Keratinocyte (primary cell): ENCODE measurements around the gene TMEM260. TPM values are rescaled to one million over a fixed set of nuclear protein-coding genes. Genes with fewer than 3 reads are reported as not detected.

Experiments
- DNase-seq: peaks from one replicate; pipeline ENCODE4 v3.0.0-alpha.2; 2011; ENCODE audit warnings: low read depth, missing footprints, low spot score
- FAIRE-seq: peaks from 2 replicates; lab custom pipeline; 2011; peaks lifted over from hg19 to GRCh38; lab: Jason Lieb, UNC
- H2AFZ ChIP-seq: 2 replicates; pipeline ENCODE4 v1.6.0; 2012; ENCODE audit warnings: low read length, control low read depth, inconsistent platforms; ENCODE audit not compliant: control insufficient read depth
- H3K27ac ChIP-seq: 2 replicates; pipeline ENCODE4 v1.5.1; 2011; ENCODE audit warnings: low read length; ENCODE audit not compliant: control insufficient read depth, insufficient read depth
- H3K27me3 ChIP-seq: 3 replicates; pipeline ENCODE4 v1.6.0; 2011; ENCODE audit warnings: low read length; ENCODE audit not compliant: control insufficient read depth, insufficient read depth; ENCODE audit errors: extremely low read depth
- H3K36me3 ChIP-seq, 2 experiments: 2 replicates in 1 of 2; 3 replicates in 1 of 2; pipeline ENCODE4 v1.5.1; 2011; ENCODE audit warnings: low read length in 2 of 2, mild to moderate bottlenecking in 1 of 2; ENCODE audit not compliant: control insufficient read depth in 2 of 2, insufficient read depth in 2 of 2; ENCODE audit errors: extremely low read depth in 1 of 2
- H3K4me1 ChIP-seq: 3 replicates; pipeline ENCODE4 v1.5.1; 2011; ENCODE audit warnings: low read length; ENCODE audit not compliant: control insufficient read depth, insufficient read depth; ENCODE audit errors: extremely low read depth
- H3K4me2 ChIP-seq: 3 replicates; pipeline ENCODE4 v1.6.0; 2011; ENCODE audit warnings: low read depth, low read length; ENCODE audit not compliant: control insufficient read depth, insufficient read depth; ENCODE audit errors: extremely low read depth
- H3K4me3 ChIP-seq, 3 experiments: fragments of 200-600 bp in 1 of 3; sonication (generic) in 1 of 3; 2 replicates in 2 of 3; 3 replicates in 1 of 3; pipeline ENCODE4 v1.5.1; 2011 to 2016; ENCODE audit warnings: low read length in 3 of 3, mild to moderate bottlenecking in 3 of 3, control low read depth in 2 of 3, inconsistent platforms in 1 of 3, low read depth in 1 of 3, mixed read lengths in 1 of 3, mixed run types in 1 of 3, moderate library complexity in 1 of 3; ENCODE audit not compliant: control insufficient read depth in 2 of 3, insufficient read depth in 2 of 3; ENCODE audit errors: extremely low read depth in 1 of 3
- H3K79me2 ChIP-seq: 2 replicates; pipeline ENCODE4 v1.6.0; 2012; ENCODE audit warnings: low read length; ENCODE audit not compliant: control insufficient read depth, insufficient read depth
- H3K9ac ChIP-seq: 3 replicates; pipeline ENCODE4 v1.6.0; 2011; ENCODE audit warnings: low read length; ENCODE audit not compliant: control insufficient read depth, insufficient read depth; ENCODE audit errors: extremely low read depth
- H3K9me1 ChIP-seq: 3 replicates; pipeline ENCODE4 v1.6.0; 2011; ENCODE audit warnings: low read length; ENCODE audit not compliant: control insufficient read depth, insufficient read depth; ENCODE audit errors: extremely low read depth
- H3K9me3 ChIP-seq: 2 replicates; pipeline ENCODE4 v1.5.1; 2012; ENCODE audit warnings: low read depth, low read length; ENCODE audit not compliant: control insufficient read depth
- H4K20me1 ChIP-seq: 3 replicates; pipeline ENCODE4 v1.6.0; 2011; ENCODE audit warnings: low read length; ENCODE audit not compliant: control insufficient read depth, insufficient read depth; ENCODE audit errors: extremely low read depth
- EZH2 ChIP-seq: IDR thresholded peaks from one replicate; pipeline ENCODE4 v1.6.1; 2012; ENCODE audit warnings: inconsistent platforms, mild to moderate bottlenecking, low read length, moderate library complexity
- dilution Hi-C: fragments of 300-500 bp; cut with MboI; formaldehyde crosslinking; loops from one replicate; pipeline ENCODE4 v1.7.0; 2020; ENCODE audit warnings: low sequenced_read_pairs; ENCODE audit not compliant: extremely low pct_ligation_motif_present
- polyA plus RNA-seq, 5 experiments: library from polyadenylated mRNA; depleted of rRNA in 3 of 5; stranded (reverse) in 3 of 5; stranded (forward) in 1 of 5; unstranded in 1 of 5; fragments of >200 nt; gene quantifications; 1 replicate in 1 of 5; 2 replicates in 3 of 5; 3 replicates in 1 of 5; pipeline versions ENCODE4 v1.2.1 to v1.2.3, GENCODE V29; 2011 to 2012; ENCODE audit warnings: missing spikeins in 2 of 5, low read depth in 1 of 5, low replicate concordance in 1 of 5
- TF ChIP-seq, protein P1 (sequence below), 3 experiments: IDR thresholded peaks in 1 of 3; conservative IDR thresholded peaks in 1 of 3; optimal IDR thresholded peaks in 1 of 3; 2 replicates in 2 of 3; 3 replicates in 1 of 3; pipeline versions ENCODE3 to v1.5.1; 2011; ENCODE audit warnings: low read length in 3 of 3, mild to moderate bottlenecking in 3 of 3, moderate library complexity in 2 of 3, control low read depth in 1 of 3, inconsistent platforms in 1 of 3; ENCODE audit not compliant: insufficient read depth in 2 of 3; ENCODE audit errors: extremely low read depth in 1 of 3

TMEM260 gene
- polyA plus RNA-seq, 1 donor (not counting 4 experiments of a cell fraction or from before 2014, with no cell fraction given), result 13.1 TPM

DNA sequence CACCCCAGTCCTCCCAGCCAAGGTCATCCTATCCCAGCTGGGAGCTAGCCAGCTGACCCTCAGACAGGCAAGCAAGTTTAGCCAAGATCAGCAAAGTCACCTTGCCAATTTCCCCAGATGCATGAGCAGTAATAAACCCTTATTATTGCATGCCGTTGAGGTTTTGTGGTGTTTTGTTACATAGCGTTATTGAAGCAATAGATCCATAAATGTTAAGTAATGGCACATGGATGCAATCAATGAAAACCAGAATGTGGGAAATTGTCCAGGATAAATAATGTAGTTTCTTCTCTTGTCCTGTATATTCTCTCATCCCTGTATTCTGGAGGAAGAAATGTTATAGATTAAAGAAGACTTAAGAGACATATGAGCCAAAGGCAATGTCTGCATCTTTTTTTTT lies 18.0 kb upstream of the TMEM260 start:
- no peaks in the 10 kb centered on the region for H3K9me3 ChIP-seq
- dilution Hi-C loops, result no loop called here
- H4K20me1 ChIP-seq, result no peaks in the 10 kb centered on the region
- TF ChIP-seq, protein P1, sequence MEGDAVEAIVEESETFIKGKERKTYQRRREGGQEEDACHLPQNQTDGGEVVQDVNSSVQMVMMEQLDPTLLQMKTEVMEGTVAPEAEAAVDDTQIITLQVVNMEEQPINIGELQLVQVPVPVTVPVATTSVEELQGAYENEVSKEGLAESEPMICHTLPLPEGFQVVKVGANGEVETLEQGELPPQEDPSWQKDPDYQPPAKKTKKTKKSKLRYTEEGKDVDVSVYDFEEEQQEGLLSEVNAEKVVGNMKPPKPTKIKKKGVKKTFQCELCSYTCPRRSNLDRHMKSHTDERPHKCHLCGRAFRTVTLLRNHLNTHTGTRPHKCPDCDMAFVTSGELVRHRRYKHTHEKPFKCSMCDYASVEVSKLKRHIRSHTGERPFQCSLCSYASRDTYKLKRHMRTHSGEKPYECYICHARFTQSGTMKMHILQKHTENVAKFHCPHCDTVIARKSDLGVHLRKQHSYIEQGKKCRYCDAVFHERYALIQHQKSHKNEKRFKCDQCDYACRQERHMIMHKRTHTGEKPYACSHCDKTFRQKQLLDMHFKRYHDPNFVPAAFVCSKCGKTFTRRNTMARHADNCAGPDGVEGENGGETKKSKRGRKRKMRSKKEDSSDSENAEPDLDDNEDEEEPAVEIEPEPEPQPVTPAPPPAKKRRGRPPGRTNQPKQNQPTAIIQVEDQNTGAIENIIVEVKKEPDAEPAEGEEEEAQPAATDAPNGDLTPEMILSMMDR (optimal IDR thresholded peaks at IDR 0.05 in 1 of 3, IDR thresholded peaks at IDR 0.05 in 1 of 3, conservative IDR thresholded peaks at IDR 0.05 in 1 of 3; ENCODE audit: extremely low read depth in 1 of 3, insufficient read depth in 2 of 3, low read length in 3 of 3), result no peak
- TF ChIP-seq EZH2, result no peak
- DNase-seq, result no peak
- H3K79me2 ChIP-seq, result no peaks in the 10 kb centered on the region
- H3K4me2 ChIP-seq, result no peak overlapping the region
- H3K27me3 ChIP-seq, result no peaks in the 10 kb centered on the region
- H3K9me1 ChIP-seq, result no peaks in the 10 kb centered on the region
- no peak overlapping the region for H3K4me3 ChIP-seq
- H3K9ac ChIP-seq, result no peak overlapping the region
- H3K36me3 ChIP-seq, result no peaks in the 10 kb centered on the region
- no peak overlapping the region for H2AFZ ChIP-seq
- no peak for FAIRE-seq
- H3K27ac ChIP-seq, result no peak overlapping the region
- no peaks in the 10 kb centered on the region for H3K4me1 ChIP-seq

DNA sequence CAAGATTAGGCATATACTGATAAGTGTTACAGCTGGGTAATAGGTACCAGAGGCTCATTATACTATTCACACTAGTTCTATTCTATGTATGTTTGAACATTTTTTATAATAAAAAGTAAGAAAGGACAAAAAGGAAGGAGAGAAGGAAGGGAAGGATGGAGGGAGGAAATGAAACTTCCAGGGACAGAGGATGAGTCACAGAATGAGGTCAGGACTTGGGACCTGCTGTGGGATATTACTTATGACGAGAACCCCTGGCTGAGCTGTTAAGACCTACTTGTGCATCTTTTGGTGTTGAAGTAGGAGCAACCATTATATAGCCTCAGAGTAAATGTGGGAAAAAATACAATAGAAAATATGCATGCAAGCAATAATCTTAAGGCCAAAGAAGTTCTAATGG lies 16.7 kb upstream of the TMEM260 start:
- Histone ChIP-seq H3K9me1 (no peaks in the 10 kb centered on the region), H3K4me3 (no peak overlapping the region), H4K20me1 (no peaks in the 10 kb centered on the region), H3K27me3 (no peaks in the 10 kb centered on the region), H3K27ac (no peak overlapping the region), H3K79me2 (no peaks in the 10 kb centered on the region), H2AFZ (no peak overlapping the region), H3K9ac (no peak overlapping the region), H3K36me3 (no peaks in the 10 kb centered on the region), H3K4me2 (no peak overlapping the region), H3K9me3 (no peaks in the 10 kb centered on the region), H3K4me1 (no peaks in the 10 kb centered on the region)
- TF ChIP-seq, protein P1 (optimal IDR thresholded peaks at IDR 0.05 in 1 of 3, IDR thresholded peaks at IDR 0.05 in 1 of 3, conservative IDR thresholded peaks at IDR 0.05 in 1 of 3; ENCODE audit: extremely low read depth in 1 of 3, insufficient read depth in 2 of 3, low read length in 3 of 3), result no peak
- TF ChIP-seq EZH2, result no peak
- dilution Hi-C loops, result no loop called here
- DNase-seq (no peak), FAIRE-seq (no peak)
